ENCODE measurements around the gene MARCHF10.

DNA sequence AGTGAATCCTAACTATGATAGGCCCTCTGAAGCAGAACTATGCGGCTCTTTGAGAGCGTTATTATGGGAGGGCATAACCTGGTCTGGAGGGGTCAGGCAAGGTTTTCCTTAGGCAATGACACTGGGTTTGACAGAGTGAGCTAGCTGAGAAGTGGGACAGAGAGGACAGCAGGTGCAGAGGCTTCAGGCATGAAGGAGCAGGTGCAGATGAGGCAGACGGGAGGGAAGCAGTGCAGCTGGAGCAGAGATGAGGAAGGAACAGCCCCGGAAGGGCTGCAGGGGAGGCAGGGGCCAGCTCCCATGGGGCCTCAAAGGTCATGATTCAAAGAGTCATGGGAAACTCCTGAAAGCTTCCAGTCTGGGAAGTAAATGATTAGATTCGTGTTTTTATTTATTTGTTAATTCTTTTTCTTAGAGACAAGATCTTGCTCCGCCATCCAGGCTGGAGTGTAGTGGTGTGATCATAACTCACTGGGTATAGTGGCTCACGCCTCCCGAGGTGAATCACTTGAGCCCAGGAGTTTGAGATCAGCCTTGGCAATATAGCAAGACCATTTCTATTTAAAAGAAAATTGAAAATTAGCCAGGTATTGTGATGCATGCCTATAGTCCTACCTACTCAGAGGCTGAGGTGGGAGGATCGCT, 5.4 kb downstream of the MARCHF10 start:
- TF ChIP-seq EP300 (IDR thresholded peaks at IDR 0.05), result no peak
- TF ChIP-seq POLR2A (IDR thresholded peaks at IDR 0.05; ENCODE audit: low read depth), result no peak
- TF ChIP-seq CTCF (IDR thresholded peaks at IDR 0.05), result no peak
